Measurements from ENCODE around the gene OXNAD1.

Gene OXNAD1

DNA sequence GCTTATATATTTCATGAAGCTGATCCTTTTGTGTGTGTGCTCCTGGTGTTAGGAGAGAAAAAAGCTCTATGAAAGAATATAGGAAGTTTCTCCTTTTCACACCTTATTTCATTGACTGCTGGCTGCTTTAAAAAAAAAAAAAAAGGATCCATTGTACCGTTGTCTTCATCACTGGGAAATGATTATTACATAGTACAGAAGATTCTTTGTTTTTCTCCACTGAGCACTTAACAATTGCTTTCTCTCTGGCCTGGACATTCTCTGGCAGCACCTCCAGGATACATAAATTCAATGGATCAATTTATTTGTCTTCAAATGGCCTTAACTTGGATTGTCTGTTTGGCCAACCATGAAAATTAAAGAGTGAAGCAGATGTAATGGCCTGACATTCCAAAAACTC, 37.4 kb upstream of the OXNAD1 start:
- H3K4me3 ChIP-seq (ENCODE audit: low read length) = no peak overlapping the region
- TF ChIP-seq, protein P1, sequence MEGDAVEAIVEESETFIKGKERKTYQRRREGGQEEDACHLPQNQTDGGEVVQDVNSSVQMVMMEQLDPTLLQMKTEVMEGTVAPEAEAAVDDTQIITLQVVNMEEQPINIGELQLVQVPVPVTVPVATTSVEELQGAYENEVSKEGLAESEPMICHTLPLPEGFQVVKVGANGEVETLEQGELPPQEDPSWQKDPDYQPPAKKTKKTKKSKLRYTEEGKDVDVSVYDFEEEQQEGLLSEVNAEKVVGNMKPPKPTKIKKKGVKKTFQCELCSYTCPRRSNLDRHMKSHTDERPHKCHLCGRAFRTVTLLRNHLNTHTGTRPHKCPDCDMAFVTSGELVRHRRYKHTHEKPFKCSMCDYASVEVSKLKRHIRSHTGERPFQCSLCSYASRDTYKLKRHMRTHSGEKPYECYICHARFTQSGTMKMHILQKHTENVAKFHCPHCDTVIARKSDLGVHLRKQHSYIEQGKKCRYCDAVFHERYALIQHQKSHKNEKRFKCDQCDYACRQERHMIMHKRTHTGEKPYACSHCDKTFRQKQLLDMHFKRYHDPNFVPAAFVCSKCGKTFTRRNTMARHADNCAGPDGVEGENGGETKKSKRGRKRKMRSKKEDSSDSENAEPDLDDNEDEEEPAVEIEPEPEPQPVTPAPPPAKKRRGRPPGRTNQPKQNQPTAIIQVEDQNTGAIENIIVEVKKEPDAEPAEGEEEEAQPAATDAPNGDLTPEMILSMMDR (conservative IDR thresholded peaks at IDR 0.05; ENCODE audit: low read length) = no peak
- DNase-seq (ENCODE audit: low read depth) = no peak

DNA sequence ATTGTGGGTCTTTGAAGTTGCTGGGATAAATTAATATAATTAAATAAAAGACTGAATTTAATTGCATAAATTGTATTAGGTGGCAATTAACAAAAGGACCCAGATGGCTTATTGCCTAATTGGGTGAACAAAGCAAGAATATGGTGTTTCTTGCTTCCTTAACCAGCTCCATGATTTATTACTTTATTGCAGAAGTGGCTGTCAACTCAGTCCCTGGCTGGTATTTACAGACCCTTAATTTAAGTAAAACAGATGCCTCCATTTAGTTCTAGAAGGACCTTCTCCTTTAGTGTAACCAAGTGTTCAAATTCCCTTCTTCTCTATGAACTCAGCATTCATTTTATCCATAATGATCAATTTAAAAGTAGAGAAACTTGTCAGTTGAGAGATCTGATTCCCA, 35.3 kb upstream of the OXNAD1 start:
- no peak overlapping the region for H3K4me3 ChIP-seq (ENCODE audit: low read length)
- DNase-seq (ENCODE audit: low read depth) = no peak
- TF ChIP-seq, protein P1 (conservative IDR thresholded peaks at IDR 0.05; ENCODE audit: low read length) = no peak

GRCh38 chr3:16231983-16232382, 33.0 kb upstream of the OXNAD1 start:
- H3K4me3 ChIP-seq (ENCODE audit: low read length) = no peak overlapping the region
- TF ChIP-seq, protein P1 (conservative IDR thresholded peaks at IDR 0.05; ENCODE audit: low read length) = no peak
- DNase-seq (ENCODE audit: low read depth) = no peak

GRCh38 chr3:16233806-16234205, 31.2 kb upstream of the OXNAD1 start:
- no peak for DNase-seq (ENCODE audit: low read depth)
- no peak overlapping the region for H3K4me3 ChIP-seq (ENCODE audit: low read length)
- TF ChIP-seq, protein P1 (conservative IDR thresholded peaks at IDR 0.05; ENCODE audit: low read length) = no peak

DNA sequence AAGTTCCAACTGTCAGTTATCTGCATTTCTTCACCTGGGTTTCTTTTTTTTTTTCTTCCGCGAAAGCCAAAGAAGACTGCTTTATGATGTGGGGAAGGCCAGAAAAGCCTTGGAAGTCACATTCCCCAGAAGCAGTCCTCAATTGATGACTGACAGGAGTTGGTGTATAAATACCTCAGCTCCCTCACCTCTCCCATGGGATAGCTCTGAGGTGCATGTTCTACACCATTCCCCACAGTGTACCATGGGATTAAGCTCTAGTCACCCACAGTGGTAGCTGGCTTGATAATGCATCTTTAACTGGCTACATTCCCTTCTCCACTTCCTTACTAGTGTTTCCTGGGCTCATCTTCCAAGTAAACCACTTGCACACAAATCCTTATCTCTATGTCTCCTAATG, 30.7 kb upstream of the OXNAD1 start:
- TF ChIP-seq, protein P1 (conservative IDR thresholded peaks at IDR 0.05; ENCODE audit: low read length) = no peak
- no peak overlapping the region for H3K4me3 ChIP-seq (ENCODE audit: low read length)
- DNase-seq (ENCODE audit: low read depth) = no peak

DNA sequence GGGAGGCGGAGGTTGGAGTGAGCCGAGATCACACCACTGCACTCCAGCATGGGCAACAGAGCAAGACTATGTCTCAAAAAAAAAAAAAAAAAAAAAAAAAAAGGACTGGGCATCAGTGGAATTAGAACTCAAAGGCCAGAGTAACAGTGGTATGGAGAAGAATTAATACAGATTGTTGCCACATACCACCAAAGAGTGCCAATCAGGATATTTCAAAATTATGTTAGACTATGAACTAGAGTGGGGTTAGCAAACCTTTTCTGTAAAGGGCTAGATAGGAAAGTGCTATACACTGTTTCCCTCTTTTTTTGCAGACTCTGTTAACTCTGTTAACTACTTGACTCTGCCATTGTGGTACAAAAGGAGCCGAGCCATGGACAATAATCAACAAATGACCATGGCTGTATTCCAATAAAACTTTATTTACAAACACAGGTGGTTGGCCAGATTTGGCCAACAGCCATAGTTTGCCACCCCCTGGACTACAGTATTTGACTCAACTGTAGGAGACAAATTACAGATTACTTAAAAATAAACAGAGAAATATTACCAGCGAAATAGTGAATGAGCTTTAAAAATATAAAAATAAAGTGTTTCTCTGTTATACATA, 28.9 kb upstream of the OXNAD1 start:
- no peak for DNase-seq (ENCODE audit: low read depth)
- no peak overlapping the region for H3K4me3 ChIP-seq (ENCODE audit: low read length)
- TF ChIP-seq, protein P1 (conservative IDR thresholded peaks at IDR 0.05; ENCODE audit: low read length) = no peak

- TF ChIP-seq, protein P1 (conservative IDR thresholded peaks at IDR 0.05; ENCODE audit: low read length) = no peak
- no peak overlapping the region for H3K4me3 ChIP-seq (ENCODE audit: low read length)
- no peak for DNase-seq (ENCODE audit: low read depth)
These were observed 28.1 kb upstream of the OXNAD1 start for GRCh38 chr3:16236856-16237393.

Measured in AG10803 (cell line).